HG03558 (cell line): Measurements from ENCODE around the gene VPS13C.

Source experiments
- ATAC-seq: cut with Tn5 transposase; IDR thresholded peaks from one replicate; pipeline ENCODE4 v1.9.1; 2021; ENCODE audit warnings: moderate number of reproducible peaks; ENCODE audit not compliant: unreplicated experiment; ENCODE audit errors: extremely low read depth

VPS13C gene

DNA sequence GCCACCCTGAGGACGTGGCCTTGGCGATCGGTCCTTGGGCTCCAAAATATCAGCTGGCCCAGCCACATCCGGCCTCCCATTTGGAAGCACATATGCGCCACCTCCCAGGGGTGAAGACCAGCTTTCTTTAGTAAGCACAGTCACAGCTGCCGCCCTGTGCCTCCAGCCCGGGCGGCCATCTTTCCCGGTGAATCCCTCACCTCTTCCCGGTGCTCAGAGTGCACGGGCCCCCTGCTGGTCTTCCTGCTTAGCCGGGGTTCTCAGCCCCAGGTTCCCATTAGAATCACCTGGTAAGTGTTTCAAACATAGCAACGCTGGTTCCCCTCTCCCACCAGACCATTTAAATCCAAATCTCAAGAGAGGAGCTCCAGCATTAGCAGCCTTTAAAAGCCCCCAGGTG lies 232.2 kb downstream of the VPS13C start:
- no peak for ATAC-seq

DNA sequence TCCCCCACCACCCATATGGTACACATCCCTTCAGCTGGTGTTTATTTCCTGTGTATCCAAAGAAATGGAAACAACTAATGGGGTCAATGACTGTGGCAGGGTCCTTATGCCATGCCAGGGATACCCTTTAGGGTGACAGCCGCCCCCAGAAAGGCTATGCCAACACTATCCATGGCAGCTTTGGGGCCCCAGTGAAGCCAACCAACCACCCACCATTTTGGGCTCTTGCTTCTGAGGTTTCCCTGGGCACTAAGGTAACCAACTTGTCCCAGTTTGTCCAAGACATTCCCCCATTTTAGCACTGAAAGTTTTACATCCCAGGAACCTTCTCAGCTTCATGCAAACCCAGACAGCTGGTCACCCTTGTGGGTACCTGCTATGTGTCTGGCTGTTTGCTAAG lies 233.1 kb downstream of the VPS13C start:
- no peak for ATAC-seq

DNA sequence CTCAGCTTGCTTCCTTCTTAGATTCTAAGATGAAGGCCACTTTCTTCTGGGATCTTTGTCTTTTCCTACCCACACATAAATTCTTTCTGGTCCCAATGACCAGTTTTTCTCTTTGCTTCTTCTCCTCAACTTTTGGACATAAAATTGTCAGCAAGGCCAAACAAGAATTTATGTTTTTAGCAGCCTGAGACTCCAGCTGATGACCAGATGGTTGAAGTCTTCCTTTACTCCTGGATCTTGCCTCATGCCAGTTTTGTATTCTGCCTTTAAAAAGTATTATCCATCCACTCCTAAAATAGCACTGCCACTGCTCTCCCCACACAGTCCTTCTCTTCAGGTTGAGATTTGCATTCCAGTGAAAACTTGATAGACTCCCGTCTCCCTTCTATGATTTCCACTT lies 236.0 kb downstream of the VPS13C start:
- ATAC-seq, result no peak

DNA sequence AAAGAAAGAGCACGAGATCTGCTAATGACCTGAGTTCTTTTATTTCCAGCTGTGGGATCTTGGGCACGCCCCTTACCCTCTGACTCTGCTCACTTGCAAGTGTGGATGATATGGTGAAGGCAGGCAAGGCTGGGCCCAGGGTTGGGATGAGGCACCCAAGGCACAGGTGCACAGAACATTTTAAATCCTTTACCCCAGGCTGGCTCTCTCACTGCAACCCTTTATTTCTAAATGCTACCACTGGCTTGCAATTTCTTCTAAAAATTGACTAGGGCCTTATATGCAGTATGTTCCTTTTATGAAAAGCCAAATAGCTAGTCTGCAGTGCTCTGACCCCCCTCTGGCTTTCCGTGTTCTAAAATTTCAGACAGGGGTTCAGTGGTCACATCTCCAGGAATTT lies 237.7 kb downstream of the VPS13C start:
- ATAC-seq, result no peak

DNA sequence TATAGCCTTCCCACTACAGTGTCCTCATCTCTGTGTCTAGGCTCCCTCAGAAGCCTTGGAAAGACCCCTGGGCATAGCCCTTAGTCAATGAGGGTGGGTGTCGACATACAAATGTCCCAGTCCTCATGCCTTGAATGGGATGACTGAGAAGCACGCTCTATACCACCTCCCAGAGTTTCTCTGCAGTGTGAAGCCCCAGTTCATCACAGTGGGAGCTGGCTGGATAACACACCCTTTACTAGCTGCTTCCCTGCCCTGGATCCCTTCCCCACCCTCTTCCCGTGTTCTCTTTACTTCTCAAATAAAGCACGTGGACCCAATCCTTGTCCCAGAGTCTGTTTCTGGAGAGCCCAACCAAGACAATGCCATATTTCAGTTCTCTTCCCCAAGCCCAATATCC lies 239.3 kb downstream of the VPS13C start:
- ATAC-seq, result no peak

DNA sequence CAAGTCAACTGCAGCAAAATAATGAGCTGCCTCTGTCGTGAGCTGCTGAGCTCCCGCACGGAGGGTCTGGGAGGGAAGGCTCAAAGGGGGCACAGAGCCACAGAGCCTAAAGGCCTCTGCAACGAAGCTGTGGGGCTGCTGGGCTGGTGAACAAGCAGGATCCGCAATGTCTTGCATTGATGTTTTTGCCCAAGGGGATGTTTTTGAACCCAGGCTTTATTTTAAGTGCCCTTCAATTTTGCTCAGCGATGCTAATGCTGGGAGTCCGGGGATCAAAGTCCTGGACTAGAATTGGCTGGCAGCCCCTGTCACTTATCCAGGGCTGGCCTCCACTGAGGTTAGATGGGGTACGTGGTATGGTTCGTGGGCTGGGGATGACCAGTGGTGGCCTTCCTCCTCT lies 240.0 kb downstream of the VPS13C start:
- no peak for ATAC-seq

DNA sequence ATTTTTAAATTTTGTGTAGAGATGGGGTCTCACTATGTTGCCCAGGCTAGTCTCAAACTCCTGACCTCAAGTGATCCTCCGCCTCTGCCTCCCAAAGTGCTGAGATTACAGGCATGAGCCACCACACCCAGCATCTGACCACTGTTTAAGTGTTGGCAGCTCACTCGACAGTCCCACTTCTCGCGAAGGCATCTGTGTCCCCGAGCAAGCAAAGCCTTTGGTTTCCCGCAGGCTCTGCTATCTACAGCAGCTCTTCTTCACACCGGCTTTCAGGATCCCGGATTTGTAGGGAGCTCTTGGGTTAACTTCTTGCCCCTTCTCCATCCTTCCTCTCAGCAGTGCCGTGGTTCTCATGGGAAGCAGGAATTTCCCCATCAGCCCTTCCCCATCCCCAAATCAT lies 240.9 kb downstream of the VPS13C start:
- no peak for ATAC-seq

DNA sequence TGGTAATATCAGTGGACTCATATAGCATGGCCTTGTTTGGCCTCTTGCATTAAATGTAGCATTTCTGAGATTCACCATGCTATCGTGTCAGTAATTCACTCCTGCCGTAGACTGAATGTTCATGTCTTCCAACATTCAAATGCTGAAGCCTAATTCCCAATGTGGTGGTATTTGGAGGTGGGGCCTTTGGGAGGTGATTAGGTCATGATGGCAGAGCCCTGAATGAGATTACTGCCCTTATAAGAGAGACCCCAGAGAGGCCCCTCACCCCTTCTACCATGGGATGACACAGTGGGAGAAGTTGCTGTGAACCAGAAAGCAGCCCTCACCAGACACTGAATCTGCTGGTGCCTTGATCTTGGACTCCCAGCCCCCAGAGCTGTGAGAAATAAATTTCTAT lies 241.4 kb downstream of the VPS13C start:
- no peak for ATAC-seq

DNA sequence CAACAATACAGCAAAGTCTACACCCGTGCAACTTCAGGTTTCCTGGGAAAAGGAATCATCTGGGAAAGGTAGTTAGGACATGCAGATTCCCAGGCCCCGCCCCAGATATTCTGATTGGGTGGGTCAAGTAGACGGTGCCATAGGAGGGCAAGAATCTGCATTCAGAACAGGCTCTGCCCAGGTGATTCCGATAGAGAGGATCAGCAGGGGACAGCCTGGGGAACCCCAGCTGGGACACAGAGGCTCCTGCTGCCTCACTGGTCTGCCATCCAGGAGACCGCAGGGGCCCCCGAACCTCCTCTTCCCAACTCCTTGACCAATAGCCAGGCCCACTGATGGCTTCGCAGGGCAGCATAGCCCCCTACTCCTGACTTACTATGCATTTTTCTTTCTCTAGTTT lies 243.4 kb downstream of the VPS13C start:
- ATAC-seq, result no peak

DNA sequence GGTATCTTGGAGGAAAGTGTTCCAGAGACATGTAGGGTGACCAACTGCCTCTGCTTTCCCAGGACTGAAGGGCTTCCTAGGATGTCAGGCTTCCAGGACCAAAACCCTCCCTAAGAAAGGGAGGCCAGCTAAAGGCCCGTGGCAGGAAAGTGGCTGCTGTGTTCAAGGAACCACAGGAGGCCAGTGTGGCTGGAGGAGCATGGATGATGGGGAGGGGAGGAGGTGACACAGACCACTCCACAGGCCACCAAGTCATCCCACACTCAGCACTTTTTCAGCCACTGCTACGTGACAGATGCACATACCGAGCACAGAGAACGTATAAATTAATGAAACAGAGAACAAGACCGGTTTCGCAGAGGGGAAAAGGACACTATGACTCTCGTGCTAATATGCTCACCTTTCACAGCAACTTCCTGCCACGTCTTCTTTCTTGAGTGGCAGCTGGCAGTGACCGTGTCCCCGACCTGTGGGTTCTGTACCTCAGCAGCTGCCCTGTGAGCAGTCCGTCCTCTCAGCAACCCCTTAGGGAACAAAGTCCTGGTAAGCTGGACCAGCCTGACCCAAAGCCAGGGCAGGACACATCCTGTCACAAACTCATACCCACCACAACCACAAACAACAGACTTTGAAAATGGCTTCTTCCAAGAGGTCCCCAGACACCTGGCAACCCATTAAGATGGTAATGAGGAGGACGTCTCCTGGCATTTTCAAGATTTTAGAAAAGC lies 244.7 kb downstream of the VPS13C start:
- ATAC-seq, result no peak

DNA sequence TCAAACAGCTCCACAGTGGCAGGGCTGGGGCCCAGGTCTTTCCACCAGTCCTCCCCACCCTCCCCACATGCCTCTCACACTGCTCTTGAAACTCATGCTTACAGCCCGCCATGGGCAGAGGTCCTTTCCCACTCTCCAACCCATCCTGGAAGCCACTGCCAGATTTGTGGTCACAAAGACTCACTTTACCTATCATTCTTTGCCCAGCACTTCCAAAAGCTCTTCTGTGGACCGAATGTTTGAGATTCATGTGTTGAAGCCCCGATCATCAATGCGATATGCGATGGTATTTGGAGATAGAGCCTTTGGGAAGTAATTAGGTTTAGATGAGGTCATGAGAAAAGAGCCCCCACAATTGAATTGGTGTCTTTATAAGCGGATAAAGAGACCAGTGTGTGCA lies 247.8 kb downstream of the VPS13C start:
- no peak for ATAC-seq

DNA sequence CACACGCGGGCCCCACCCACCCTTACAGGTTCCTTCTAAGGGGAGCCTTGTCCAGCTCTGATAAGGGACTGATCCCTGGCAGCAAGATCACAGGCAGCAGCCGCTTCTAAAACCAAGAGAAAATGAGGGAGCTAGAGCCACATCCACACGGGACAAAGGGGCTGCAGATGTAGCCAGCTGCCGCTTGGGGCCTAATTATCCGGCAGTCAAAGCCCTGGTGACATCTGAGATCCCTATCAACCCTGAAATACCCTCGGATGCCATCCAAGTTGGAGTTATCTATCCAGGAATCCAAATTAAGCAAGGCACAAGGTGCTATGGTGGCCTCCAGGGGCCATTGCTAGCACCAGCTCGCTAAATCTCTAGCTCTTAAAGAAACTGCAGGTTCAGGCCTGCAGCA lies 248.3 kb downstream of the VPS13C start:
- ATAC-seq, result no peak

DNA sequence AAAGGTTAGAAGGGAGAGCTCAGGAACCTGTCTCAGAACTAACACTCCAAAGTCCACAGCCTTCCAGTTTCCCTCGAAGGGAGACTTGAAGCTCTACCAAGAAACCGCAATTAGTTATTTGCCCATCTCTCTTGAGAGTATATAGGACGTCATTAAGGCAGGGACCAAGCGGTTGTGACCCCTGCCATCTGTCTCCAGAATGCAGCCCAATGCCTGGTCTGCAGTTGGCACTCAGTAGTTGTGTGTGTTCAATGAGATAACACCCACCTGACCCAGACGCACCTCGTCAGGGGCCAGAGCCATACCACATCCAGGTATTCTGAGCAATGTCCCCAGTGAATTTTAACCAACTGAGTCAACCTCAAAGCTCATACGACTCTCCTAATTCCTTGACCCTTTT lies 251.0 kb downstream of the VPS13C start:
- ATAC-seq, result no peak

DNA sequence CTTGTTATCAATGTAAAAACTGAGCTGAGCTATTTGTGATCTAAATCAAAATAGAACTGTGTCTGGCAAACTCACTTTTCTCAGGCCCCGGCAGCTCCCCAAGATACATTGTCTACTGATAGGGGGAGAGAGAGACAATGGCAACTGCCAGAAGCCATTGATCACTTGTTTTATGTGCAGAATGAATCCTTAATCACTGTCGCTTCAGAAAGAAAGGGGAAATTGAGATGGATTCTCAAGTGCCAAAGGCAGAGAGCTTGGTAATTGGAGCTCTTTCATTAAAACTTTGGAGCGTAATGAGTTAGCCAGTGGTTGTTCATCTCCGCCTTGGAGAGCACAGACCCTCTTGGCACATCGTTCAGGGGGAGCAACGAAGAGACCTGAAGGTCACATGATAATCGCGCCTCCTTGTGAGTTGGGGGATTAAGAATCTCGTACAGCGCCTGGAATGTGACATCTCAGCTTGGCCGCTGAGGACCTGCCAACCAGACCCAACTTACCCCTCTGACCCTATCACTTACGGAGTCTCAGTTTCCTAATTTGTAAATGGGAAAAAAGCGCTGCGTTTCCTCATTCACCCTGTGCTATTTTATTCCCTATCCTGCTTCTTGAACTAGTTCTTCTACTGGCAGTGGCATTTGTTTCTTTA lies 252.8 kb downstream of the VPS13C start:
- no peak for ATAC-seq
